ENCODE measurements around the gene YPEL3. TPM values are rescaled to one million over a fixed set of nuclear protein-coding genes. Genes with fewer than 3 reads are reported as not detected.

YPEL3 gene
- total RNA-seq, 1 donor from 2014 or later = 9.6 TPM

GRCh38 chr16:30065943-30066760, 29.9 kb downstream of the YPEL3 start:
- H3K27ac Mint-ChIP-seq (ENCODE audit: unreplicated experiment) = peak overlapping the region; percentile 91
- peaks cover 18% of the 10 kb centered on the region for H3K36me3 Mint-ChIP-seq (ENCODE audit: low read depth)
- H3K4me1 Mint-ChIP-seq = peaks cover 43% of the 10 kb centered on the region
- no peak for TF ChIP-seq CTCF (conservative IDR thresholded peaks at IDR 0.05)
- no peak for DNase-seq (ENCODE audit: low read depth, low spot score)
- no peaks in the 10 kb centered on the region for H3K9me3 Mint-ChIP-seq
- H3K4me3 Mint-ChIP-seq = peak overlapping the region; percentile 98
- H3K27me3 Mint-ChIP-seq (ENCODE audit: low read depth) = no peaks in the 10 kb centered on the region

- peaks cover 43% of the 10 kb centered on the region for H3K4me1 Mint-ChIP-seq
- DNase-seq (ENCODE audit: low read depth, low spot score) = peak; percentile 86
- no peaks in the 10 kb centered on the region for H3K9me3 Mint-ChIP-seq
- TF ChIP-seq CTCF (conservative IDR thresholded peaks at IDR 0.05) = no peak
- peaks cover 18% of the 10 kb centered on the region for H3K36me3 Mint-ChIP-seq (ENCODE audit: low read depth)
- H3K27me3 Mint-ChIP-seq (ENCODE audit: low read depth) = no peaks in the 10 kb centered on the region
- peak within 1 kb of the TSS; percentile 98 for H3K4me3 Mint-ChIP-seq
- peak within 1 kb of the TSS; percentile 98 for H3K27ac Mint-ChIP-seq (ENCODE audit: unreplicated experiment)
Measured at GRCh38 chr16:30065102-30065942, 30.7 kb downstream of the YPEL3 start, which contains the start of gene ALDOA. ALDOA (plus strand) TSS chr16:30065760; CDS start chr16:30066898, 1,138 bp downstream.

- peak overlapping the region; percentile 98 for H3K4me3 Mint-ChIP-seq
- peaks cover 18% of the 10 kb centered on the region for H3K36me3 Mint-ChIP-seq (ENCODE audit: low read depth)
- no peak overlapping the region for H3K27ac Mint-ChIP-seq (ENCODE audit: unreplicated experiment)
- no peaks in the 10 kb centered on the region for H3K27me3 Mint-ChIP-seq (ENCODE audit: low read depth)
- no peak for TF ChIP-seq CTCF (conservative IDR thresholded peaks at IDR 0.05)
- H3K9me3 Mint-ChIP-seq = no peaks in the 10 kb centered on the region
- DNase-seq (ENCODE audit: low read depth, low spot score) = no peak
- peaks cover 43% of the 10 kb centered on the region for H3K4me1 Mint-ChIP-seq
Measured at GRCh38 chr16:30064729-30065101, 31.3 kb downstream of the YPEL3 start.

GRCh38 chr16:30063893-30064728, 31.9 kb downstream of the YPEL3 start:
- peaks cover 13% of the 10 kb centered on the region for H3K36me3 Mint-ChIP-seq (ENCODE audit: low read depth)
- H3K27me3 Mint-ChIP-seq (ENCODE audit: low read depth) = no peaks in the 10 kb centered on the region
- peak overlapping the region; percentile 98 for H3K4me3 Mint-ChIP-seq
- DNase-seq (ENCODE audit: low read depth, low spot score) = no peak
- no peaks in the 10 kb centered on the region for H3K9me3 Mint-ChIP-seq
- peak overlapping the region; percentile 95 for H3K27ac Mint-ChIP-seq (ENCODE audit: unreplicated experiment)
- no peak for TF ChIP-seq CTCF (conservative IDR thresholded peaks at IDR 0.05)
- peaks cover 38% of the 10 kb centered on the region for H3K4me1 Mint-ChIP-seq
